Measurements from ENCODE around the gene PROX1. TPM values are rescaled to one million over a fixed set of nuclear protein-coding genes. Genes with fewer than 3 reads are reported as not detected.

Gene PROX1
- total and polyA plus RNA-seq, 12 donors, result 2.5 to 132 (median 110) TPM

DNA sequence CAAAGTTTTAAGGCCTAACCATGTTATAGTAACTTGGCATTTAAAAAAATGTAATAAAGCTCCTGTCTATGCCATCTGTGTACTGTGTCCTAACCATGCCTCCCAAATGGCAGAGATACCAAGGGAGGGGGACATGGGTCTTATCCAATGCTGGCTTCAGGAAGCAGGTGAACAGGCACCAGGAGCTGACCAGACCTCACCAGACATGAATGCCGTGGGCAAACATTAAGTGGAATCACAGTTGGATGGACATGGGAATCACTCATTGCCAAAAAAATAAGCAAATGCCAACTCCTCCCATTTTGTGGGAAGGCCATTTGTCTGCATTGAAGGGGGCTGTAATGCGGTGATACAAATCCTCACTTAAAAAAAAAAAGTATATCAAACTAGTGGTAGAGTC lies 22.9 kb downstream of the PROX1 start:
- H3K27me3 ChIP-seq, result no peaks in the 10 kb centered on the region
- no peak overlapping the region for H3K4me3 ChIP-seq
- H3K4me1 ChIP-seq, result peaks cover 0 to 55% (median 19%) of the 10 kb centered on the region in 9 donors
- H3K27ac ChIP-seq, result peak overlapping the region in 2 of 10 donors; percentile 26 to 46
- DNase-seq, result no peak
- intact Hi-C loops (cut with DNase I), result no loop called here
- TF ChIP-seq, protein P1, sequence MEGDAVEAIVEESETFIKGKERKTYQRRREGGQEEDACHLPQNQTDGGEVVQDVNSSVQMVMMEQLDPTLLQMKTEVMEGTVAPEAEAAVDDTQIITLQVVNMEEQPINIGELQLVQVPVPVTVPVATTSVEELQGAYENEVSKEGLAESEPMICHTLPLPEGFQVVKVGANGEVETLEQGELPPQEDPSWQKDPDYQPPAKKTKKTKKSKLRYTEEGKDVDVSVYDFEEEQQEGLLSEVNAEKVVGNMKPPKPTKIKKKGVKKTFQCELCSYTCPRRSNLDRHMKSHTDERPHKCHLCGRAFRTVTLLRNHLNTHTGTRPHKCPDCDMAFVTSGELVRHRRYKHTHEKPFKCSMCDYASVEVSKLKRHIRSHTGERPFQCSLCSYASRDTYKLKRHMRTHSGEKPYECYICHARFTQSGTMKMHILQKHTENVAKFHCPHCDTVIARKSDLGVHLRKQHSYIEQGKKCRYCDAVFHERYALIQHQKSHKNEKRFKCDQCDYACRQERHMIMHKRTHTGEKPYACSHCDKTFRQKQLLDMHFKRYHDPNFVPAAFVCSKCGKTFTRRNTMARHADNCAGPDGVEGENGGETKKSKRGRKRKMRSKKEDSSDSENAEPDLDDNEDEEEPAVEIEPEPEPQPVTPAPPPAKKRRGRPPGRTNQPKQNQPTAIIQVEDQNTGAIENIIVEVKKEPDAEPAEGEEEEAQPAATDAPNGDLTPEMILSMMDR (IDR thresholded peaks at IDR 0.05), result no peak
- 78 to 85% methylated on average over 2 of the region's 2 CpGs for WGBS, 2 donors
- H3K9me3 ChIP-seq, result no peaks in the 10 kb centered on the region
- peaks cover 0 to 19% (median 0%) of the 10 kb centered on the region in 9 donors for H3K36me3 ChIP-seq
- ATAC-seq, result no peak

DNA sequence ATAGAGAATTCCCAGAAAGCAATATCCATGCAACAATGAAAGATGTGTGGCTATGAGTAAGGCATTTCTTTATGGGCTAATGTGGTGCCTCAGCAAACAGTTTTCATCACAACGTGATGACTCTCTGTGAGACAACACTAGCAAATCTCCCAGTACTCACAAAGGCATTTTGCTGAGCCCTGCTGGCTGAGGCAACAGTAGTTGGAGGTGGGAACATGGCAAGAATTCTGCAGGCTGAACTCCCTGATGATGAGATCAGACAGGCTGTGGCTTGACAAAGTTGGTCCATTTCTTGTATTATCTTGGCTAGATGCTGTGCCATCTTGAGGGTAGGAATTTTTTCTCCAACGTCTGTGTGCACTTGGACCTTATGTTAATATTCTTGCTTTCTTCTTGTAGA lies 24.6 kb downstream of the PROX1 start:
- intact Hi-C loops (cut with DNase I), result no loop called here
- Histone ChIP-seq H3K4me3 (no peak overlapping the region), H3K36me3 (peaks cover 0 to 28% (median 0%) of the 10 kb centered on the region in 9 donors), H3K9me3 (no peaks in the 10 kb centered on the region), H3K27me3 (no peaks in the 10 kb centered on the region), H3K4me1 (peaks cover 0 to 55% (median 19%) of the 10 kb centered on the region in 9 donors), H3K27ac (peak overlapping the region in 6 of 10 donors; percentile 38 to 84 (median 72))
- TF ChIP-seq, protein P1 (IDR thresholded peaks at IDR 0.05), result no peak
- 24 to 31% methylated on average over 2 of the region's 2 CpGs for WGBS, 2 donors
- DNase-seq (no peak), ATAC-seq (peak in 1 of 8 donors; percentile 60)

DNA sequence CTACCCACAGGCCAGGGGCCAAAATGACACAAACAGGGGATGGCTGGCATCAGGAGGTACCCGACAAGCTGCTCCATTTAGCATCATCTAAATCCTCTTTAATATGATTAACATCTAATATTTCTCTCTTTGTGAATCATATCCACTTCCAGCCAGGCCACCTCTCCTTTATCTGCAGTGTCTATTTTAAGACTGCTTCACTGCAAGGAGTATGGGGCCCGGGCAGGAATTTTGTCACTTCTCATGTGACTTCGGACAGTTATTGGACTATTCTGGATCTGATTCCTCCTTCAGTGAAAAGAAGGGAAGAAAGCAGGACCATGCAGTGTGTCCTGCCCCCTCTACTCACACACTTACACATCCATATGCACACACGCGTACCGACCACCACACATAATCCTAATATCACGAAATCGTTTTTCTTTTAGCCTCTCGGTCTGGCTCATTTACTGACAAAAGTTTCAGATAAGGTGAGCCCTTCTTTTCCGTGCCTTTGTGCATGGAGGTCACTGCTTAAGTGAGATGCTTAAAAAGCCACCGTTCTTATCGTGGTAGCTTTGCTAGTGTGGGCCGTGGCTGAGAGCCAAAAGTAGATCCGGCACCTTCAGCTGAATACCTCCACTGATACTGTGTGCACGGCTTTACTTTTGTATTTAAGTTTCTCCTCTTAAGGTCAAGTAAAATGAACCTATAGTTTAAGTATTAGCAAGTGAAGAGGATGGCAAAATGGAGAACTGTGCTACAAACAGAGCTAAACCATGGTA lies 26.0 kb downstream of the PROX1 start:
- ATAC-seq, result peak; percentile 27 to 79 (median 61)
- no peak for DNase-seq
- intact Hi-C loops (cut with DNase I), result no loop called here
- TF ChIP-seq, protein P1 (IDR thresholded peaks at IDR 0.05), result no peak
- Histone ChIP-seq H3K9me3 (no peaks in the 10 kb centered on the region), H3K36me3 (peaks cover 0 to 28% (median 0%) of the 10 kb centered on the region in 9 donors), H3K27me3 (no peaks in the 10 kb centered on the region), H3K4me3 (no peak overlapping the region), H3K4me1 (peaks cover 0 to 54% (median 18%) of the 10 kb centered on the region in 9 donors), H3K27ac (peak overlapping the region in 9 of 10 donors; percentile 33 to 84 (median 72))
- 43 to 63% methylated on average over 15 of the region's 15 CpGs for WGBS, 2 donors

DNA sequence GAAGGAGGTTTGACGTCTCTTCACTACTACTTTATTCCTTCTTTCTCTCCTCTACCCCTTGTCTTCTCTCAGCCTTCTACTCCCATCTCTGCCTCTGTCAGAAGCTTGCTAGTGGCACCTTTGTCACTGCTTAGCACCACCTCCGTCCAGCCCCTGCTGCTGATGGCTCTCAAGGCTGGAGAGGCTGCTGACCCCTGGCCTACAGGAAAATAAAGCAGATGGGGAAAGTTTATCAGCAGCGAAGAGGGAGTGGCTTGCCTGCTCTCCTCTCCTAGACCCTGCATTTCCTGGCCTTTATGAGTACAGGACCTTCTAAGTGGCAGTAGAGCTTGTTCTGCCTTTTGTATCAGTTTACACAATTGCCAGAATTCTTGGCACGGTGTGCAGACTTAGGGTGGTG lies 27.0 kb downstream of the PROX1 start:
- Histone ChIP-seq H3K9me3 (no peaks in the 10 kb centered on the region), H3K4me3 (no peak overlapping the region), H3K36me3 (peaks cover 0 to 28% (median 0%) of the 10 kb centered on the region in 9 donors), H3K27me3 (no peaks in the 10 kb centered on the region), H3K27ac (peak overlapping the region in 8 of 10 donors; percentile 26 to 84 (median 72)), H3K4me1 (peaks cover 0 to 52% (median 15%) of the 10 kb centered on the region in 9 donors)
- TF ChIP-seq, protein P1 (IDR thresholded peaks at IDR 0.05), result no peak
- DNase-seq (no peak), ATAC-seq (peak; percentile 15 to 71 (median 58))
- intact Hi-C loops (cut with DNase I), result no loop called here
- 23 to 37% methylated on average over 4 of the region's 4 CpGs for WGBS, 2 donors

Measured in heart right ventricle (tissue), 16 donors.